Measurements from ENCODE around the gene METTL26.
A peak's percentile ranks its signal among the peaks of the same experiment; 100 is the strongest.

METTL26 gene

GRCh38 chr16:637081-638018 lies 1.2 kb upstream of the METTL26 start:
- DNase-seq = peak; percentile 91

DNA sequence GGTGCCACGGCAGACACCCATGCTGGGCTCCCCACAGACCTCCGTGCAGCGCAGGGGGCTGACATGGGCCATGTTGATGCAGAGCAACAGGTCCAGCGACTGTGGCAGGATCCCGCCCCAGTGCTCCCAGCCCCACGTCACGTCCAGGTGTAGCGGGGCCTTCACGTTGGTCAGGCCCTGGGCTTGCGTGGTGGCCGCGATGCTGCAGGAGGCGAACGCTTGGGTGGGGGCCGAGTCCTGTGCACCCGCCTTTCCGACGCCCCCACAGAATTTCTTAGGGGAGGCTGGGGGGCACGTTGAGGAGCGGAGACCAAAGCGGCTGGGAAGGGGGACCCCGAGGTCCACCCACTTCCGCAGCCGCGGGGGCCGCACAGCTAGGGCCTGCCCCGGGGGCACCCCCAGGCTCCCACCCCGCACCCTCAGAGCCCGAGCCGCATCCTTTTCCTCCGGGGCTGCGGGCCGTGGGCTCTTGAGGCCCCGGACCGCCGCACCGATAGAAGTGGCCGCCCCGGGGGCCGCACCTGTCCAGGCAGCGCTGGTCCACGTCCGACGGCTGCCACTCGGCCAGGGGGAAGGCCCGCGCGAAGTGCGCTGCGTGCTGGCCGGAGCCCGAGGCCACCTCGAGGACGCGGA lies 416 bp downstream of the METTL26 start:
- DNase-seq = peak; percentile 43

DNA sequence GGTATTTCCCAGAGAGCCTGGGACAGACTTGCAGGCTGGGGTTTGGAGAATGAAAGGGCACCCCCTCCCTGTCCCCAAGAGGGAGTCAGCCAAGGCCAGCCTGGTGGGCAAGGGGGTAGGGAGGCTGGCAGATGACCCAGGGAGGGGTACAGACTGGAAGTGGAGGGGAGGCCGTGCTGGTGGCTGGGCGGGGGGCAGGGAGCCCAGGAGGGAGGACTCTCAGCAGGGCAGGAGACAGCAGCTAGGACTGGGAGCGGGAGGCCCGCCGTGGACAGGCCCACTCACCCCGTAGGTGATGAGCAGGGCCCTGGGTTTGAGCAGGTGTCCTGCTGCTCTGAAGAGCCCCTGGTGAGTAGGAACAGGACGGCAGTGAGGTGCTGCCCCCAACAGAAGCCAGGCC lies 1.1 kb downstream of the METTL26 start:
- DNase-seq = no peak

DNA sequence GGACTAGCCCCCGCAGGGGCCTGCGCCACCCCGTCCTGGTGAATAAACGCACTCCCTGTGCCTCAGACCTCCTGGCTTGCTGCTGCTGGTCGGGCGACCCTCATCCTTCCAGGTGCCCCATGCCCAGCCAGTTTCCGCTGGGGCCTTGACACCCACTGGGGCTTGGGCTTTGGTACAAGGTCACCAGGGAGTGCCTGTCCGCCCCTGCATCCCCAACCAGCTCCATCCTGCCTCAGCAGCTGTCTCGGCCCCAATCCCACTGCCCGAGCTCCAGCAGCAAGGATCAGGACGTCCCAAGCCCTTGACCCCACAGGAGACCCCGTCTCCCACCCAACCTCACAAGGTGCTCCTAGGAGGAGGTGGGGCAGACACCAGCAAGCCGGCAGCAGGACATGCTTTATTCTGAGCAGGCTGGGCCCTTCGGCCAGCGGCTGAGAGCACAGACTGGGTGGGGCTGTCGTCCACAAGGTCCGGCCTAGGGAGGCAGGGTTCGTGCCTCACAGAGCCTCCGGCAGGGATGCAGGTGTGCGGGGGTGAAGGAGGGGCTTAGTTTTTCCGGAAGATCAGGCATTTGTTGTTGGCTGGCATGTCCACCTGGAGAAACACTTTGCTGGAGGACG lies 1.9 kb downstream of the METTL26 start:
- no peak for DNase-seq

GRCh38 chr16:633336-634050 lies 2.6 kb downstream of the METTL26 start:
- DNase-seq = no peak

DNA sequence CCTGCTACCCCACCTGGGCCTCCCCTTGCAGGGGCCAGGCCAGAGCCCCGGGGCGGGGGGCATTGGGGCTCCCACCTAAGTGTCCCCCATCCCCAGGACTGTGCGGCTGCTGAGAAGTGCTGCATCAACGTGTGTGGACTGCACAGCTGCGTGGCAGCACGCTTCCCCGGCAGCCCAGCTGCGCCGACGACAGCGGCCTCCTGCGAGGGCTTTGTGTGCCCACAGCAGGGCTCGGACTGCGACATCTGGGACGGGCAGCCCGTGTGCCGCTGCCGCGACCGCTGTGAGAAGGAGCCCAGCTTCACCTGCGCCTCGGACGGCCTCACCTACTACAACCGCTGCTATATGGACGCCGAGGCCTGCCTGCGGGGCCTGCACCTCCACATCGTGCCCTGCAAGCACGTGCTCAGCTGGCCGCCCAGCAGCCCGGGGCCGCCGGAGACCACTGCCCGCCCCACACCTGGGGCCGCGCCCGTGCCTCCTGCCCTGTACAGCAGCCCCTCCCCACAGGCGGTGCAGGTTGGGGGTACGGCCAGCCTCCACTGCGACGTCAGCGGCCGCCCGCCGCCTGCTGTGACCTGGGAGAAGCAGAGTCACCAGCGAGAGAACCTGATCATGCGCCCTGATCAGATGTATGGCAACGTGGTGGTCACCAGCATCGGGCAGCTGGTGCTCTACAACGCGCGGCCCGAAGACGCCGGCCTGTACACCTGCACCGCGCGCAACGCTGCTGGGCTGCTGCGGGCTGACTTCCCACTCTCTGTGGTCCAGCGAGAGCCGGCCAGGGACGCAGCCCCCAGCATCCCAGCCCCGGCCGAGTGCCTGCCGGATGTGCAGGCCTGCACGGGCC lies 3.4 kb downstream of the METTL26 start:
- no peak for DNase-seq

DNA sequence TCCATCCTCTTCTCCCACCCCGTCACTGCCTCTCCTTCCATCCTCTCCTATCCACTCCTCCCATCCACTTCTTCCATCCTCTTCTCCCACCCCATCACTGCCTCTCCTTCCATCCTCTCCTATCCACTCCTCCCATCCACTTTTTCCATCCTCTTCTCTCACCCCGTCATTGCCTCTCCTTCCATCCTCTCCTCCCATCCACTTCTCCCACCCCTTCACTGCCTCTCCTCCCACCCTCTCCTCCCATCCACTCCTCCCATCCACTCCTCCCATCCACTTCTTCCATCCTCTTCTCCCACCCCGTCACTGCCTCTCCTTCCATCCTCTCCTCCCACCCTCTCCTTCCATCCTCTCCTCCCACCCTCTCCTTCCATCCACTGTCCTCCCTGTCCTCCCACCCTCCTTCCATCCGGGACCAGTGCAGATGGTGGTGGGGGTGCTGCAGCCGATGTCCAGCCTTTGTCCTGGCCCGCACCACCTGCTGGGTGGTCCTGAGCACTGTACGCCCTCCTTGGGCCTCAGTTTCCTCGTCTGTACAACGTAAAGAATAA lies 4.2 kb downstream of the METTL26 start:
- no peak for DNase-seq

- DNase-seq = no peak
These were observed 5.2 kb downstream of the METTL26 start, which contains the start of gene WFIKKN1 for GRCh38 chr16:630815-631405. Gene WFIKKN1 (plus strand): TSS chr16:630985. CDS start chr16:631254, 269 bp downstream.

DNA sequence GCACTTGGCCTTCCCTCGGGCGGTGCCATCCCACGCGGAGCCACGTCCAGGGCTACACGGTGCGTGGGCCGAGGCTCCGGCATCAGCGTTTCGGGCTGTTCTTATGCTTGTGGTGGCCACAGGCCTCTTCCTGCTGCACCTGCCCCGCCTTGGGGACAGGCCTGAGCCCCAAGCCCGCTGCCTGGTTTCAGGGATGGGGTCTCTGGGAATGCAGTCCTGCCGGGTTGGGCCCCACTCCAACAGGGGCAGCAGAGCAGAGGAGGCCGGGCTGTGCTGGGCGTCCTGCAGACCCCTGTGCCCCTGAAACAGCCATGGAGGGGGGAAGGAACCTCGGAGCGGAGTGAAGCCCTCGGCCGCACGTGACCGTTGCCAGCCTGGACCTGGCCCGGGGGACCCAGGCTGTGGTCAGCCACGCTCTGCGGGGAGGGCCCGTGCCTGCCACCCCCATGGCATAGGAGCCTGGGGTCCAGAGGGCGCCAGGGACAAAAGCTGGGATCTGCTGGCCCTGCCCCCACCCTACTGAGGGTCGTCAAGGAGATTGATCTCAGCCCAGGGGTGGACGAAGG lies 5.8 kb downstream of the METTL26 start:
- DNase-seq = no peak

- DNase-seq = no peak
These were observed 6.3 kb downstream of the METTL26 start for GRCh38 chr16:629833-630248.

GRCh38 chr16:629185-629832 lies 6.8 kb downstream of the METTL26 start:
- DNase-seq = no peak

- DNase-seq = no peak
These were observed 7.6 kb downstream of the METTL26 start for GRCh38 chr16:628321-629061.

GRCh38 chr16:627454-628239 lies 8.5 kb downstream of the METTL26 start:
- DNase-seq = no peak

DNA sequence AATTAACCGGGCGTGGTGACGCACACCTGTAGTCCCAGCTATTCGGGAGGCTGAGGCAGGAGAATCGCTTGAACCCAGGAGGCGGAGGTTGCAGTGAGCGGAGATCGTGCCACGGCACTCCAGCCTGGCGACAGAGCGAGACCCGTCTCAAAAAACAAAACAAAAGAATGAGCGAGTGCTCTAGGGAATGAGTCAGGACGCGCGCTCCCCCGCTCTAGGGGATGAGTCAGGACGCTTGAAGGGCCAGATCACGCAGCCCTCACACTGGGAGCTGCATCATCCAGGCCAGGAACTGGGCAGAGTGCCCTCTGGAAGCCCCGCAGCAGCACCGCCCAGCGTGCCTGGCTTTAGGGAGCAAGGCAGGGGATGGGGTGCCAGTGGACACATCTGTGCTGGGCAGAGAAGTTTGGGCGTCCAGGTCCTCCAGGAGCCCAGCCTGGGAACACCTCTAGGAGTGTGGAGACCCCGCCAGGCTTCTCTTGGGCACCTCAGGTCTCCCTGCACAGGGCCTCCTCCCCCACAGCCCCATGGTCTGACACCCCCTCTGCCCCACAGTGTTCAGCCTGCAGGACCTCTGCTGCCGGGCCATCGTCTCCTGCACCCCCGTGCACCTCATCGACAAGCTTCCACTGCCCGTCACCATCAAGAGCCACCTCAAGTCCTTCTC lies 9.2 kb downstream of the METTL26 start:
- no peak for DNase-seq

DNA sequence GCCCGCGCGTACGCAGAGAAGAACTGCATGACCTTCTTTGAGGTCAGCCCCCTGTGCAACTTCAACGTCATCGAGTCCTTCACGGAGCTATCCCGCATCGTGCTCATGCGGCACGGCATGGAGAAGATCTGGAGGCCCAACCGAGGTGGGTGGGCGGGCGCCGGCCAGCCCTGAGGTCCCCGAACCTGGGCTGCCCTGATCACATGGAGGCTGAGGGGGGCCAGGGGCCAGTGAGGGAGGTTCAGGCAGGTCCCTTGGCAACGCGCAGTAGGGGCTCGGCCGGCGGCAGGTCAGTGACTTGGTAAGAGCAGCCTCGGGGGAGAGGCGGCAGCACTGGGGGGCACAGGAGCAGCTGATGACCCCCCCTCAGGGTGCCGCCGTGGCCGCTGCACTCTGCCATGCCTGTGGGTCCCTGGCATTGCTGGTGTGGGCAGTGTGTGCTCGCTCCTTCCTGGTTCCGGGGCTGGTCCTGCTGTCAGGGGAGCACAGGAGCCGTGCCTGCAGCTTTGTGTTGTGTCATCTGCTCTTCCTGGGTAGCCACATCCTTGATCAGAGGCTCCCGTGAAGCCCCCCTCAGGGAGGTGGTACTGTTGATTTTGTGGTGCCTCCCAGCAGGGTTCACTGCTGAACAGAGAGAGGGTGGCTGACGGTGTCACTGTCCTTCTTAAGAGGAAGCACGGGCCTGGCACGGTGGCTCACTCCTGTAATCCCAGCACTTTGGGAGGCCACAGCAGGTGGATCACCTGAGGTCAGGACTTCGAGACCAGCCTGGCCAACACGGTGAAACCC lies 9.9 kb downstream of the METTL26 start:
- no peak for DNase-seq

DNA sequence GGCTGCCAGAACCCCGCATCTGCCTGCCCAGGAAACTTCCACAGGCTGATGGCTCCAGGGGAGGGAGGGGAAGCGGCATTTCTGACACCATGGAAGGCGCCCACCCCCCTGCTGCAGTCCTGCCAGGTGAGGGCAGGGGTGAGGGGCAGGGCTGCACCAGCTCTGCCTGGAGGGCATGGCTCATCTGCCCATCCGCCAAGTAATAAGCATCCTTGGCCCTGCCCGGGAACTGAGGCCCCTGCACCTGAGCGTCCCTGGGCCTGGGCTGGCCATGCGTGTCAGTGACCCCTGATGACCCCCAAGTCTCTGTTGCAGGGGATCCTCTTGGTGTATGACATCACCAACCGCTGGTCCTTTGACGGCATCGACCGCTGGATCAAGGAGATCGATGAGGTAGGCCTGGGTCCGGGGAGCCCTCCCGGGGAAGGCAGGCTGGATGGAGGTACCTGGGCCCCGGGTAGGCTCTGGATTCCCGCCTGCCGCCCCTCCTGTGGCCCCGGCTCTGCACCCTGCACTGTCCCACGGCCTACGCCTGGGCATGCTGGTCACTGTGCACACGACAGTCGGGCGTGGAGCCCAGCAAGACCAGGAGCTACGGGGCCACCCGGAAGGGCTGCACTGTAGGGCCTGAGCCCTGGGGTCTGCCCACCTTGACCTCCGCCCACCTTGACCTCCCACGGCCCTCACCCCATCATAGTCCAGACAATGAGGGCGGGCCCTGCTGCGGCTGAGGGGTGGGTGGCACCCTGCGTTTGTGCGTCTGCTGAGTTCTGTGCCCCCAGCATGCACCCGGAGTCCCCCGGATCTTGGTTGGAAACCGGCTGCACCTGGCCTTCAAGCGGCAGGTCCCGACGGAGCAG lies 10.8 kb downstream of the METTL26 start:
- no peak for DNase-seq
